Regular cardiac myocyte (primary cell): Measurements from ENCODE around the gene ERFL. TPM values are rescaled to one million over a fixed set of nuclear protein-coding genes. Genes with fewer than 3 reads are reported as not detected.

ENCODE experiments used
- total RNA-seq: library from RNA; depleted of rRNA; stranded (reverse); fragments of >200 nt; gene quantifications from 2 replicates; pipeline ENCODE4 v1.2.3, GENCODE V29; 2014

ERFL gene
- total RNA-seq: under 0.01 TPM in 1 of 2 replicates, not detected in the other

DNA sequence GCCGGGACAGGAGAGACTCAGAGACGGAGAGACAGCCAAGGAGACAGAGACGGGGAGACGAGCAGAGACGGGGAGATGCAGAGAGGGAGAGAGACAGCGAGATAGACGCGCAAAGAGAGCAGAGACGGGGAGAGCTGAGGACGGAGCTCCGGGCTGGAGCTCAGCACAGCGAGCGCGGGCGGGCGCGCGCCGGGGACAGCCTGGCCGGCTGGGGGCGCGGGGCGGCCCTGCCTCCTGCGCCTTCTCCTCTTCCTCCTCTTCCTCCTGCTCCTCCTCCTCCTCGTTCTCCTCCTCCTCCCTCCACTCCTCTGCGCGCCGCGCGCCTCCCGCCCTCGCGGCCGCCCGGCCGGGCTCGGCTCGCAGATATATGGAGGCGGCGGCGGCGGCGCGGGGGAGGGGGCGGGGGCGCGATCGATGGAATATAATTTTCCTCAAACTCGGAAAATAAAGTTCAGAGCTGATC is at the start of gene ERFL:
Gene ERFL, minus strand, starts transcription at position 229 of the 463 bp plus-strand sequence. CDS start 15,530 bp downstream, outside the sequence.

DNA sequence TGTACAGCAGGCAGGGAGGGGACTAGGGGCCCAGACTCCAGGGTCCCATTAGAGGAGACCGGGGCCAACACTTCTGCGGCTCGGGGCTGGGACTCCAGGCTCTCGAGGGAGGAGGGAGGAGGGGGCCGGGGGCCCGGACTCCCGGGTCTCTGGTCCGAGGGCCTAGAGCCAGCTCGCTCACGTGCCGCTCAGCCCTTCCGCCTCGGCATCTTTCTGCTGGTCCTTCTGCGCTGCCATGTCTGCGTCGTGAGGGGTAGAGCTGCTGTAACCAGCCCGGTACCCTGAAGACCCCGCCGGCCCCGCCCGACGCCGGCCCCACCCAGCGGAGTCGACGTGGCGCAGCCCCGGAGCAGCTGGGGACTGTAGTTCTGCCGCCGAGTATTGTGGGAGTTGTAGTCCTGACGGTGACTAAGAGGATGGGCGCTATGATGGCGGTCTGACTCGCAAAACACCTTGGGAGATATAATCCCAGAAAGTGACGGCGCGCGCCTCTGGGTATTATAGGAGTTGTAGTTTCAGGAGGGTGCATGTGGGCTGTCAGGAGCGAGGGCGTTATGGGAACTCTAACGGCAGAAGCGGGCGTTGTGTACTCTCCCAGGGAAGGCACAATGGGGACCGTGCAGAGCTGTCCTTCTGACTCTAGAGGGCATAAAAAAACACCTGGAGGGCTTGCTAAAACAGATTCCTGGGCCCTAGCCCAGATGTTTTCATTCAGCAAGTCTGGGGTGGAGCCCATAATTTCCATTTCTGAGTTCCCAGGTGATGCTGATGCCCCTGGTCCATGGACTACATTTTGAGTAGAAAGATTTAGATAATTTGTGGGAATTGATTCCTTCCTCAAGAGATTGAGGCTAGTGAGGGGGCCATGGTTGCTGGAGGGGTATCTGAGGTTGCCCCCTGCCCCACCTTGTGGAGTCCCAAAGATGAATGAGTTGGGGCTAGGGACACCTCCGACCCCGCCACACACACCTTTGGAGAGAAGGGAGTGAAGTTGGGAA is 31.1 kb upstream of the ERFL start, which contains the start of gene RABAC1:
Gene RABAC1, minus strand, starts transcription at position 266 of the 998 bp plus-strand sequence. Its CDS starts 29 bp downstream, at position 237.

DNA sequence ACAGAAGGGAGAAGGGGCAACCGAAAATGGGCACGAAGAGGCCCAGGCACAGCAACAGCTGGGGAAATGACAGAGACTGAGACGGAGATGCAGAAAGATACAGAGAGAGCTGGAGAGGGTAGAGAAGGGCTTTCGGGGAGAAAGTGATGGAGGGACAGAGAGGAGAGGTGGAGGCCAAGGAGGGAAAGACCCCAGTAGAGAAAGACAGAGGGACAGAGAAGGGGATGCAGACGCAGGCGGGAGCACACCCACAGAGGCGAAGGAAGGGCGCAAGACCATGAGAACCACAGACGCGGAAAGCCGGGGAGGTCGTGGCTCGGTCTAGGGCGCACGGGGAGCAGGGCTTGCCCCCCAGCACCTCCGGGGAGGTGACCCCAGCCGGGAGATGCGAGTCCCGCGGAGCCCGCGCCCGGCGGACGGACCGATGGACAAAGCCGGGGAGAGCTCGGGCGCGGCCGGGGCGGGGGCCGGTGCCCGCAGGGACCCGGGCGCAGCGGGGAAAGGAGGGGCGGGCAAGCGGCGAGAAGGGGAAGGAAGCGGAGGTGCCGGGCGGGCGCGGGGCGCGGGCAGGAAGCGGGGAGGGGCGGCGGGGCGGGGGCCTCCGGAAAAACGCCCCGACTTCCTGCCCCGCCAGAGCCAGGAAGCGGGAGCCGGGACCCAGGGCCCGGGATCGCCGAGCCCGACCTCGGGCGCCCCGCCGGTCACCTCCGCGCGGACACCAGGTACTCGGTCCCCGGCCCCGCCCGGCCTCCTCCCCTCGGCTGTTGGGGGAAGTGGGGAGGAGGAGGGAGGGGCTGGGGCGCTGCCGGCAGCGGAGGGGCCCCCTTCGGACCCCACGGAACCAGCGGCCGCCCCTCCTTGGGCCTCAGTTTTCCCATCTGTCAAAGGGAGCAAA is 45.4 kb downstream of the ERFL start, which contains the start of gene ARHGEF1:
Gene ARHGEF1, plus strand, starts transcription at position 617 of the 895 bp plus-strand sequence. CDS start 4,899 bp downstream, outside the sequence.

DNA sequence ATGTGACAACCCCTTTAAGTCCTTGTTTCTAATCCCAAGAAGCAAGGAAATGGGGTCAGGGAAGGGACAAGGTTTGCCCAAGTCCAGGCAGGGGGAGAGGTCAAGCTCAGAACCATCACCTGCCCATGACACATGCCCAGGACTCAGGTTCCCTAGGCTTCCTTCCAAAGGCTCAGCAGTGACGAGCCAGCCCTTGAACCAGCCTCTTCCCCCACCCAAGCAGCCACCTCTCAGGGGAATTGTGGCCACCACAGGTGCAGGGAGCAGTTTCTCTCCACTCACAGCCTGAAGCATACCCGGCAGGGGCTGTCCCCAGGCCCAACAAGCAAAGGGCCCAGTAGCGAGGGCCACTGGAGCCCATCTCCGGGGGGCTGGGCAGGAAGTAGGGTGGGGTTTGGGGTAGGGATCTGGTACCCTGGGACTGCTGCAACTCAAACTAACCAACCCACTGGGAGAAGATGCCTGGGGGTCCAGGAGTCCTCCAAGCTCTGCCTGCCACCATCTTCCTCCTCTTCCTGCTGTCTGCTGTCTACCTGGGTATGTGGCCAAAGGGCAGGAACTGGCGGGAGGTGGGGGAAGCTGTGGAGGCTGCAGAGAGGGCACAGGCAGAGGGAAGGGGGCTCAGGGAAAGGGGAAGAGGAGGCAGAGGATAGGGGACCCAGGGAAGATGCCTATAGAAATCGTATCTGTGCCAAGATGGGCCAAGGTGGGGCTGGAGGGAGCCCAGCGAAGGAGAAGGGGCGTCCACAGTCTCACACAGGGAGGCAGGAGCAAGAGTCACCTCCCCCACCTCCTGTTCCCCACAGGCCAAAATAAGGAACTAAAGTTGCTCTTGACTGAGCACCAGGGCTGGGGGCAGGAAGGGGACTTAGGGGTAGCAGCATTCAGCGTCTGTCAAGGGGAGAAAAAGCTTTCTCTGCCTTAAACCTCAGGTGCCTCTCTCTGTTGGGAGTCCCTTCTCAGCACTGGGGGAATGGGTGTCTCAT is 51.1 kb downstream of the ERFL start, which contains the start of gene CD79A:
Gene CD79A, plus strand, starts transcription at position 433 of the 986 bp plus-strand sequence. Its CDS starts 26 bp downstream, at position 459.

DNA sequence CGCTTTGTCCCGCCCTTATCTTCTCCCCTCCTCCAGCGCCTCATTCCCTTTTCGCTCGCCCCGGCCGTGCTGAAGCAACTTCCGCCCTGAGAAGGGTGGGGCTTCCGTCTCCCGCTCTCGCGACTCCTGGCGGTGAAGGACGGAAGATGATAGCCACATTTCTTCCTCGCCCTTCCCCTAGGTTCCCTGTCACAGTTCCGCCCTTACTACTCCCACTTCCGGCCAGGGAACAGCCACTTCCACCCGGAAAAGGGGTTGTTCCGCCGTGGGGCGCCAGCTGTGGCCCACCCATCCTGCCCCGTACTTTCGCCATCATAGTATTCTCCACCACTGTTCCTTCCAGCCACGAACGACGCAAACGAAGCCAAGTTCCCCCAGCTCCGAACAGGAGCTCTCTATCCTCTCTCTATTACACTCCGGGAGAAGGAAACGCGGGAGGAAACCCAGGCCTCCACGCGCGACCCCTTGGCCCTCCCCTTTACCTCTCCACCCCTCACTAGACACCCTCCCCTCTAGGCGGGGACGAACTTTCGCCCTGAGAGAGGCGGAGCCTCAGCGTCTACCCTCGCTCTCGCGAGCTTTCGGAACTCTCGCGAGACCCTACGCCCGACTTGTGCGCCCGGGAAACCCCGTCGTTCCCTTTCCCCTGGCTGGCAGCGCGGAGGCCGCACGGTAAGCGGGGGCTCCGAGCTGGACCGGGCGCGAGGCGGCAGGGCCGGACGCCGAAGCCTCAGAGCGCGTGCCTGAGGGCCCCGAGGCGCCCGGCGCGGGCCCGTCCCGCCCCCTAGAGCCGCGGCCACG is 68.4 kb downstream of the ERFL start, which contains the start of gene RPS19:
Gene RPS19, plus strand, starts transcription at position 638 of the 801 bp plus-strand sequence. CDS start 520 bp downstream, outside the sequence.

Other genes with a start within 250 kb of the ERFL start
- gene CEACAM7, start 240.2 kb downstream of the ERFL start, total RNA-seq: not detected in 2 replicates
- not detected in 2 replicates for gene CEACAM5, start 219.8 kb downstream of the ERFL start, total RNA-seq
- not detected in 2 replicates for gene CEACAM6, start 172.9 kb downstream of the ERFL start, total RNA-seq
- gene CEACAM3, start 131.9 kb downstream of the ERFL start, total RNA-seq: not detected in 2 replicates
- gene LYPD4, start 83.8 kb downstream of the ERFL start, total RNA-seq: not detected in 2 replicates
- gene DMRTC2, start 83.4 kb downstream of the ERFL start, total RNA-seq: not detected in 2 replicates
- gene RPS19, start 68.2 kb downstream of the ERFL start, total RNA-seq: 1,514 and 2,811 TPM in 2 replicates
- gene CD79A, start 51.2 kb downstream of the ERFL start, total RNA-seq: 0.19 TPM in 1 of 2 replicates, not detected in the other
- gene ARHGEF1, start 45.3 kb downstream of the ERFL start, total RNA-seq: 25.1 and 51.6 TPM in 2 replicates
- gene RABAC1, start 30.9 kb upstream of the ERFL start, total RNA-seq: 141 and 201 TPM in 2 replicates
- gene ATP1A3, start 65.8 kb upstream of the ERFL start, total RNA-seq: under 0.01 TPM in 1 of 2 replicates, not detected in the other
- 0.19 and 0.28 TPM in 2 replicates for gene GRIK5, start 141.8 kb upstream of the ERFL start, total RNA-seq
- 7.6 and 12.7 TPM in 2 replicates for gene ZNF574, start 147.7 kb upstream of the ERFL start, total RNA-seq
- gene POU2F2, start 204.0 kb upstream of the ERFL start, total RNA-seq: 0.19 and 0.56 TPM in 2 replicates